Stomach smooth muscle (tissue), 2 donors: ENCODE measurements around the gene CD44.

Experiments
- H3K27ac ChIP-seq: one replicate; pipeline ENCODE4 v1.7.0; 2013; ENCODE audit warnings: mild to moderate bottlenecking, low read length, inconsistent platforms
- H3K27me3 ChIP-seq, 2 donors: one replicate each; pipeline ENCODE4 v1.7.0; 2013; ENCODE audit warnings: low read length in 2 of 2; ENCODE audit not compliant: insufficient read depth in 2 of 2, control insufficient read depth in 1 of 2
- H3K36me3 ChIP-seq, 2 donors: one replicate each; pipeline ENCODE4 v1.7.0; 2013; ENCODE audit warnings: low read length in 2 of 2; ENCODE audit not compliant: control insufficient read depth in 2 of 2, insufficient read depth in 2 of 2
- H3K4me1 ChIP-seq: one replicate; pipeline ENCODE4 v1.7.0; 2013; ENCODE audit warnings: low read length; ENCODE audit not compliant: control insufficient read depth, insufficient read depth
- H3K4me3 ChIP-seq, 2 donors: one replicate each; pipeline ENCODE4 v1.7.0; 2013; ENCODE audit warnings: low read length in 2 of 2
- H3K9ac ChIP-seq, 2 donors: one replicate each; pipeline ENCODE4 v1.7.0; 2013; ENCODE audit warnings: low read length in 2 of 2, mild to moderate bottlenecking in 1 of 2
- H3K9me3 ChIP-seq, 2 donors: one replicate each; pipeline ENCODE4 v1.7.0; 2013; ENCODE audit warnings: low read length in 2 of 2; ENCODE audit not compliant: control insufficient read depth in 2 of 2
- donor health status: healthy.
- donor health status: Pancreatic carcinoma.

Gene CD44

GRCh38 chr11:35160246-35160824 lies 21.4 kb downstream of the CD44 start:
- Histone ChIP-seq H3K4me3 (no peak overlapping the region), H3K27ac (no peak overlapping the region), H3K9ac (no peak overlapping the region), H3K9me3 (no peaks in the 10 kb centered on the region), H3K36me3 (peaks cover 3 to 4% of the 10 kb centered on the region in 2 donors), H3K27me3 (no peaks in the 10 kb centered on the region), H3K4me1 (peaks cover 55% of the 10 kb centered on the region)

- H3K9me3 ChIP-seq = no peaks in the 10 kb centered on the region
- H3K4me3 ChIP-seq = no peak overlapping the region
- peaks cover 3 to 4% of the 10 kb centered on the region in 2 donors for H3K36me3 ChIP-seq
- peaks cover 53% of the 10 kb centered on the region for H3K4me1 ChIP-seq
- no peaks in the 10 kb centered on the region for H3K27me3 ChIP-seq
- no peak overlapping the region for H3K9ac ChIP-seq
- no peak overlapping the region for H3K27ac ChIP-seq
Measured at GRCh38 chr11:35160902-35161597, 22.1 kb downstream of the CD44 start.

GRCh38 chr11:35162745-35163144 lies 23.8 kb downstream of the CD44 start:
- H3K4me1 ChIP-seq = peaks cover 62% of the 10 kb centered on the region
- peak overlapping the region; percentile 2 for H3K27ac ChIP-seq
- H3K4me3 ChIP-seq = no peak overlapping the region

GRCh38 chr11:35163209-35163608 lies 24.2 kb downstream of the CD44 start:
- H3K9ac ChIP-seq = no peak overlapping the region
- no peaks in the 10 kb centered on the region for H3K9me3 ChIP-seq
- H3K27ac ChIP-seq = no peak overlapping the region
- H3K27me3 ChIP-seq = no peaks in the 10 kb centered on the region
- peaks cover 62% of the 10 kb centered on the region for H3K4me1 ChIP-seq
- H3K4me3 ChIP-seq = no peak overlapping the region
- peaks cover 0 to 2% of the 10 kb centered on the region in 2 donors for H3K36me3 ChIP-seq

More at GRCh38 chr11:35162745-35163144, 23.8 kb downstream of the CD44 start:
- Histone ChIP-seq H3K36me3 (peaks cover 0 to 2% of the 10 kb centered on the region in 2 donors), H3K27me3 (no peaks in the 10 kb centered on the region), H3K9me3 (no peaks in the 10 kb centered on the region), H3K9ac (no peak overlapping the region)

GRCh38 chr11:35163702-35164496 lies 24.9 kb downstream of the CD44 start:
- H3K4me3 ChIP-seq = no peak overlapping the region
- H3K27me3 ChIP-seq = no peaks in the 10 kb centered on the region
- H3K9ac ChIP-seq = no peak overlapping the region
- peaks cover 62% of the 10 kb centered on the region for H3K4me1 ChIP-seq
- no peak overlapping the region for H3K27ac ChIP-seq
- H3K9me3 ChIP-seq = no peaks in the 10 kb centered on the region
- no peaks in the 10 kb centered on the region for H3K36me3 ChIP-seq

GRCh38 chr11:35165030-35165422 lies 26.1 kb downstream of the CD44 start:
- H3K27me3 ChIP-seq = no peaks in the 10 kb centered on the region
- H3K4me1 ChIP-seq = peaks cover 59% of the 10 kb centered on the region
- no peaks in the 10 kb centered on the region for H3K9me3 ChIP-seq
- H3K27ac ChIP-seq = peak overlapping the region; percentile 31
- peak overlapping the region in 1 of 2 donors; percentile 15 for H3K4me3 ChIP-seq
- no peak overlapping the region for H3K9ac ChIP-seq
- no peaks in the 10 kb centered on the region for H3K36me3 ChIP-seq

GRCh38 chr11:35165423-35166368 lies 26.7 kb downstream of the CD44 start:
- no peaks in the 10 kb centered on the region for H3K27me3 ChIP-seq
- H3K4me1 ChIP-seq = peaks cover 63% of the 10 kb centered on the region
- no peak overlapping the region for H3K9ac ChIP-seq
- H3K36me3 ChIP-seq = no peaks in the 10 kb centered on the region
- peak overlapping the region in 1 of 2 donors; percentile 29 for H3K4me3 ChIP-seq
- peak overlapping the region; percentile 68 for H3K27ac ChIP-seq
- H3K9me3 ChIP-seq = no peaks in the 10 kb centered on the region

- H3K27me3 ChIP-seq = no peaks in the 10 kb centered on the region
- no peaks in the 10 kb centered on the region for H3K9me3 ChIP-seq
- H3K4me1 ChIP-seq = peaks cover 63% of the 10 kb centered on the region
- peak overlapping the region; percentile 68 for H3K27ac ChIP-seq
- H3K36me3 ChIP-seq = no peaks in the 10 kb centered on the region
- H3K9ac ChIP-seq = peak overlapping the region in 1 of 2 donors; percentile 22
- H3K4me3 ChIP-seq = peak overlapping the region; percentile 29 to 36
Measured at GRCh38 chr11:35166369-35167360, 27.7 kb downstream of the CD44 start.

- Histone ChIP-seq H3K4me1 (peaks cover 59% of the 10 kb centered on the region), H3K36me3 (no peaks in the 10 kb centered on the region), H3K27me3 (no peaks in the 10 kb centered on the region), H3K9me3 (no peaks in the 10 kb centered on the region), H3K27ac (peak overlapping the region; percentile 68), H3K9ac (peak overlapping the region in 1 of 2 donors; percentile 22), H3K4me3 (peak overlapping the region in 1 of 2 donors; percentile 9)
Measured at GRCh38 chr11:35167426-35167954, 28.5 kb downstream of the CD44 start.
